ENCODE measurements around the gene GID8. TPM values are rescaled to one million over a fixed set of nuclear protein-coding genes. Genes with fewer than 3 reads are reported as not detected.

The GID8 gene
- total and polyA plus RNA-seq, 4 donors: 10.2 to 23.6 (median 14.6) TPM

GRCh38 chr20:62956387-62957135, 18.6 kb downstream of the GID8 start:
- H3K4me3 ChIP-seq (ENCODE audit: low read depth in 1 of 3, low read length in 3 of 3): peak overlapping the region in 2 of 3 donors; percentile 41 to 47
- no peak for DNase-seq (ENCODE audit: low spot score)
- H3K9me3 ChIP-seq (ENCODE audit: control insufficient read depth in 4 of 4, low read length in 3 of 4): no peaks in the 10 kb centered on the region
- H3K27me3 ChIP-seq (ENCODE audit: control insufficient read depth in 4 of 4, insufficient read depth in 4 of 4, low read length in 3 of 4): no peaks in the 10 kb centered on the region
- H3K36me3 ChIP-seq (ENCODE audit: control insufficient read depth in 4 of 4, insufficient read depth in 3 of 4, low read depth in 1 of 4, low read length in 3 of 4): peaks cover 8 to 39% (median 15%) of the 10 kb centered on the region in 4 donors
- TF ChIP-seq HNF4A (conservative IDR thresholded peaks at IDR 0.05) (no peak), EGR1 (IDR thresholded peaks at IDR 0.05; ENCODE audit: low read depth in 2 of 2) (no peak), YY1 (IDR thresholded peaks at IDR 0.05) (no peak), RAD21 (IDR thresholded peaks at IDR 0.05) (no peak), ATF3 (IDR thresholded peaks at IDR 0.05) (no peak), SP1 (IDR thresholded peaks at IDR 0.05) (no peak), MAX (IDR thresholded peaks at IDR 0.05) (no peak), TAF1 (conservative IDR thresholded peaks at IDR 0.05) (no peak), RXRA (IDR thresholded peaks at IDR 0.05) (no peak), JUND (IDR thresholded peaks at IDR 0.05) (no peak), GABPA (IDR thresholded peaks at IDR 0.05 in 1 of 2, conservative IDR thresholded peaks at IDR 0.05 in 1 of 2) (no peak), HNF4G (IDR thresholded peaks at IDR 0.05) (no peak), NR2F2 (IDR thresholded peaks at IDR 0.05) (no peak), FOXA1 (IDR thresholded peaks at IDR 0.05) (no peak), REST (IDR thresholded peaks at IDR 0.05) (no peak), FOXA2 (IDR thresholded peaks at IDR 0.05) (no peak)
- TF ChIP-seq, protein P1, sequence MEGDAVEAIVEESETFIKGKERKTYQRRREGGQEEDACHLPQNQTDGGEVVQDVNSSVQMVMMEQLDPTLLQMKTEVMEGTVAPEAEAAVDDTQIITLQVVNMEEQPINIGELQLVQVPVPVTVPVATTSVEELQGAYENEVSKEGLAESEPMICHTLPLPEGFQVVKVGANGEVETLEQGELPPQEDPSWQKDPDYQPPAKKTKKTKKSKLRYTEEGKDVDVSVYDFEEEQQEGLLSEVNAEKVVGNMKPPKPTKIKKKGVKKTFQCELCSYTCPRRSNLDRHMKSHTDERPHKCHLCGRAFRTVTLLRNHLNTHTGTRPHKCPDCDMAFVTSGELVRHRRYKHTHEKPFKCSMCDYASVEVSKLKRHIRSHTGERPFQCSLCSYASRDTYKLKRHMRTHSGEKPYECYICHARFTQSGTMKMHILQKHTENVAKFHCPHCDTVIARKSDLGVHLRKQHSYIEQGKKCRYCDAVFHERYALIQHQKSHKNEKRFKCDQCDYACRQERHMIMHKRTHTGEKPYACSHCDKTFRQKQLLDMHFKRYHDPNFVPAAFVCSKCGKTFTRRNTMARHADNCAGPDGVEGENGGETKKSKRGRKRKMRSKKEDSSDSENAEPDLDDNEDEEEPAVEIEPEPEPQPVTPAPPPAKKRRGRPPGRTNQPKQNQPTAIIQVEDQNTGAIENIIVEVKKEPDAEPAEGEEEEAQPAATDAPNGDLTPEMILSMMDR (IDR thresholded peaks at IDR 0.05; ENCODE audit: low read depth, low read length, missing input control): no peak
- TF ChIP-seq, protein P2, sequence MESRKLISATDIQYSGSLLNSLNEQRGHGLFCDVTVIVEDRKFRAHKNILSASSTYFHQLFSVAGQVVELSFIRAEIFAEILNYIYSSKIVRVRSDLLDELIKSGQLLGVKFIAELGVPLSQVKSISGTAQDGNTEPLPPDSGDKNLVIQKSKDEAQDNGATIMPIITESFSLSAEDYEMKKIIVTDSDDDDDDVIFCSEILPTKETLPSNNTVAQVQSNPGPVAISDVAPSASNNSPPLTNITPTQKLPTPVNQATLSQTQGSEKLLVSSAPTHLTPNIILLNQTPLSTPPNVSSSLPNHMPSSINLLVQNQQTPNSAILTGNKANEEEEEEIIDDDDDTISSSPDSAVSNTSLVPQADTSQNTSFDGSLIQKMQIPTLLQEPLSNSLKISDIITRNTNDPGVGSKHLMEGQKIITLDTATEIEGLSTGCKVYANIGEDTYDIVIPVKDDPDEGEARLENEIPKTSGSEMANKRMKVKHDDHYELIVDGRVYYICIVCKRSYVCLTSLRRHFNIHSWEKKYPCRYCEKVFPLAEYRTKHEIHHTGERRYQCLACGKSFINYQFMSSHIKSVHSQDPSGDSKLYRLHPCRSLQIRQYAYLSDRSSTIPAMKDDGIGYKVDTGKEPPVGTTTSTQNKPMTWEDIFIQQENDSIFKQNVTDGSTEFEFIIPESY (IDR thresholded peaks at IDR 0.05): no peak
- H3K27ac ChIP-seq (ENCODE audit: low read depth in 1 of 2, low read length in 2 of 2): peak overlapping the region; percentile 91 to 93
- WGBS: 79% methylated on average over 25 of the region's 25 CpGs
- peak overlapping the region; percentile 18 to 77 for H3K9ac ChIP-seq (ENCODE audit: low read depth in 1 of 2, low read length in 2 of 2)
- H3K4me1 ChIP-seq (ENCODE audit: control insufficient read depth in 4 of 4, insufficient read depth in 4 of 4, low read length in 3 of 4): peaks cover 2 to 41% (median 31%) of the 10 kb centered on the region in 4 donors

Measured in liver (tissue), 9 donors.